ENCODE data around the gene NAA50. TPM values are rescaled to one million over a fixed set of nuclear protein-coding genes. Genes with fewer than 3 reads are reported as not detected.

NAA50 gene
- total and polyA plus RNA-seq, 2 of the 13 experiments (the other 11 are each of a cell fraction or from before 2014, with no cell fraction given): 30.2 to 233 TPM

- TF ChIP-seq ARID5B (CRISPR knock-in tag; IDR thresholded peaks at IDR 0.05) (peak; percentile 80), DRAP1 (CRISPR knock-in tag; IDR thresholded peaks at IDR 0.05) (0 out of 2 replicates have a peak, but pooled peaks have one; percentile 30), SRSF1 (optimal IDR thresholded peaks at IDR 0.05; ENCODE audit: low read depth, low read length) (no peak), SAP130 (CRISPR knock-in tag; IDR thresholded peaks at IDR 0.05; ENCODE audit: low read depth) (peak; percentile 67), ZNF512 (CRISPR knock-in tag; IDR thresholded peaks at IDR 0.05) (0 out of 2 replicates have a peak, but pooled peaks have one; percentile 39), SIX4 (CRISPR knock-in tag; IDR thresholded peaks at IDR 0.05) (no peak), ZNF883 (CRISPR knock-in tag; IDR thresholded peaks at IDR 0.05; ENCODE audit: not compliant biosample characterization) (no peak), TCF12 (IDR thresholded peaks at IDR 0.05) (no peak), TCF12 (CRISPR knock-in tag; IDR thresholded peaks at IDR 0.05) (no peak), ZNF768 (CRISPR knock-in tag; IDR thresholded peaks at IDR 0.05) (peak; percentile 90), PATZ1 (CRISPR knock-in tag; IDR thresholded peaks at IDR 0.05) (peak; percentile 81), CENPBD1 (CRISPR knock-in tag; IDR thresholded peaks at IDR 0.05; ENCODE audit: borderline replicate concordance, low read depth) (no peak), SETDB1 (CRISPR knock-in tag; IDR thresholded peaks at IDR 0.05; ENCODE audit: borderline replicate concordance) (no peak), HNF1A (IDR thresholded peaks at IDR 0.05; ENCODE audit: low read depth) (no peak), HNF1A (CRISPR knock-in tag; IDR thresholded peaks at IDR 0.05; ENCODE audit: borderline replicate concordance) (peak; percentile 80; the same call in 1 of the 2 replicates), ZNF124 (CRISPR knock-in tag; IDR thresholded peaks at IDR 0.05) (0 out of 2 replicates have a peak, but pooled peaks have one; percentile 32)
These were observed 59.9 kb downstream of the NAA50 start (continued) for GRCh38 chr3:113685956-113686721.

All from HepG2 (cell line).